A549 (cell line): Measurements from ENCODE around the gene OLIG2. TPM values are rescaled to one million over a fixed set of nuclear protein-coding genes. Genes with fewer than 3 reads are reported as not detected.

Experiments used
- ATAC-seq, 2 experiments: fragments of 200-7000 bp in 1 of 2; fragments of >200 bp in 1 of 2; cut with Nextera tagmentation in 1 of 2; cut with Tn5 transposase in 1 of 2; 3 replicates each; pipeline versions ENCODE4 v1.8.0 to v1.9.1; 2018 to 2020; ENCODE audit warnings: mild to moderate bottlenecking in 1 of 2, moderate library complexity in 1 of 2
- CTCF ChIA-PET: fragments of 300-600 bp; sonication (Branson Sonifier 250); formaldehyde crosslinking; extraction: SDS; loops from one replicate; lab custom pipeline; 2021; ENCODE audit warnings: antibody characterized with exemption, inconsistent platforms; lab: Yijun Ruan, JAX
- POLR2A ChIA-PET: fragments of 350-600 bp; formaldehyde crosslinking; extraction: SDS; loops from one replicate; lab custom pipeline; 2021; ENCODE audit warnings: antibody characterized with exemption, inconsistent platforms; lab: Yijun Ruan, JAX
- DNase-seq, 2 experiments: peaks; one replicate each; pipeline versions ENCODE4 v3.0.0 to v3.0.0-alpha.2; 2011 to 2016; ENCODE audit warnings: low read depth in 1 of 2, low spot score in 1 of 2
- FAIRE-seq: peaks from 2 replicates; lab custom pipeline; 2011; peaks lifted over from hg19 to GRCh38; lab: Jason Lieb, UNC
- H3K27ac ChIP-seq, 2 experiments: fragments of >200 bp; sonication (Bioruptor Twin); formaldehyde crosslinking; 3 replicates each; pipeline ENCODE4 v1.5.1; 2016 to 2017
- H3K4me1 ChIP-seq: fragments of >200 bp; sonication (Bioruptor Twin); formaldehyde crosslinking; 3 replicates; pipeline ENCODE4 v1.6.1; 2016
- H3K4me2 ChIP-seq: fragments of >200 bp; sonication (Bioruptor Twin); formaldehyde crosslinking; 3 replicates; pipeline ENCODE4 v1.6.1; 2016
- H3K4me3 ChIP-seq: fragments of >200 bp; sonication (Bioruptor Twin); formaldehyde crosslinking; 3 replicates; pipeline ENCODE4 v1.5.1; 2016
- H3K9me3 ChIP-seq: fragments of >200 bp; sonication (Bioruptor Twin); formaldehyde crosslinking; 3 replicates; pipeline ENCODE4 v1.6.1; 2016
- BHLHE40 ChIP-seq: IDR thresholded peaks from 2 replicates; pipeline ENCODE4 v1.6.1; 2012; ENCODE audit warnings: low read depth, low read length, inconsistent platforms
- CEBPB ChIP-seq, 2 experiments: fragments of >200 bp in 1 of 2; sonication (Bioruptor Twin) in 1 of 2; formaldehyde crosslinking in 1 of 2; IDR thresholded peaks; 2 replicates each; pipeline ENCODE4 v1.6.1; 2012 to 2016
- CHD4 ChIP-seq: fragments of 200-600 bp; sonication (generic); IDR thresholded peaks from 2 replicates; pipeline ENCODE4 v1.6.1; 2016; ENCODE audit warnings: antibody characterized with exemption, mild to moderate bottlenecking, borderline replicate concordance
- EHF ChIP-seq: fragments of 250-450 bp; sonication (Bioruptor Pico); IDR thresholded peaks from 2 replicates; pipeline ENCODE4 v1.5.0; 2020; ENCODE audit warnings: mild to moderate bottlenecking
- EHMT2 ChIP-seq: fragments of 200-600 bp; sonication (generic); IDR thresholded peaks from 2 replicates; pipeline ENCODE4 v1.6.1; 2016; ENCODE audit warnings: antibody characterized with exemption, low read depth, mild to moderate bottlenecking, moderate library complexity
- FOSB ChIP-seq: fragments of 250-450 bp; sonication (Bioruptor Pico); IDR thresholded peaks from 2 replicates; pipeline ENCODE4 v1.5.0; 2020; ENCODE audit warnings: mild to moderate bottlenecking, moderate library complexity
- GATA3 ChIP-seq: IDR thresholded peaks from 2 replicates; pipeline ENCODE4 v1.6.1; 2012; ENCODE audit warnings: borderline replicate concordance
- HDAC2 ChIP-seq: fragments of 200-600 bp; sonication (generic); IDR thresholded peaks from 2 replicates; pipeline ENCODE4 v1.6.1; 2016
- HEYL ChIP-seq: fragments of 250-450 bp; sonication (Bioruptor Pico); IDR thresholded peaks from 2 replicates; pipeline ENCODE4 v1.8.0; 2021; ENCODE audit warnings: mild to moderate bottlenecking, moderate library complexity
- HMGXB4 ChIP-seq: fragments of 250-450 bp; sonication (Bioruptor Pico); IDR thresholded peaks from 2 replicates; pipeline ENCODE4 v1.5.0; 2021; ENCODE audit warnings: mild to moderate bottlenecking, moderate library complexity, borderline replicate concordance
- HOXB13 ChIP-seq: fragments of 250-450 bp; sonication (Bioruptor Pico); IDR thresholded peaks from 2 replicates; pipeline ENCODE4 v1.5.0; 2020; ENCODE audit warnings: low read depth, mild to moderate bottlenecking, moderate library complexity
- JUNB ChIP-seq: fragments of >200 bp; sonication (Bioruptor Twin); formaldehyde crosslinking; IDR thresholded peaks from 2 replicates; pipeline ENCODE4 v1.6.1; 2016
- KDM1A ChIP-seq: fragments of 200-600 bp; sonication (generic); IDR thresholded peaks from 2 replicates; pipeline ENCODE4 v1.6.1; 2016; ENCODE audit warnings: low read depth, mild to moderate bottlenecking
- NFE2L2 ChIP-seq: fragments of 150-350 bp; conservative IDR thresholded peaks from 2 replicates; pipeline ENCODE4 v1.6.1; 2014; ENCODE audit warnings: low read length
- PHF8 ChIP-seq: fragments of 200-600 bp; sonication (generic); IDR thresholded peaks from 2 replicates; pipeline ENCODE4 v1.6.1; 2016; ENCODE audit warnings: low read depth, mild to moderate bottlenecking, antibody characterized with exemption, moderate library complexity, borderline replicate concordance
- RNF2 ChIP-seq: fragments of 200-600 bp; sonication (generic); IDR thresholded peaks from 2 replicates; pipeline ENCODE4 v1.6.1; 2016; ENCODE audit warnings: low read depth, mild to moderate bottlenecking, antibody characterized with exemption, moderate library complexity, borderline replicate concordance
- TFCP2L1 ChIP-seq: fragments of 250-450 bp; sonication (Bioruptor Pico); IDR thresholded peaks from 2 replicates; pipeline ENCODE4 v1.5.0; 2021; ENCODE audit warnings: mild to moderate bottlenecking
- ZSCAN20 ChIP-seq: fragments of 250-450 bp; sonication (Bioruptor Pico); IDR thresholded peaks from 2 replicates; pipeline ENCODE4 v1.8.0; 2022; ENCODE audit warnings: mild to moderate bottlenecking, moderate library complexity
- WGBS: methylation state at CpG from one replicate; pipeline ENCODE4 v1.1.6; 2017; ENCODE audit errors: missing lambda C conversion rate; 5-methylcytosine and 5-hydroxymethylcytosine counted together
- polyA plus RNA-seq, 4 experiments: library from polyadenylated mRNA; depleted of rRNA in 3 of 4; stranded (reverse); fragments of >200 nt; fragmentation: RNase III in 1 of 4; extraction: RNeasy Plus Mini Kit Qiagen cat#74134 plus additional on column Dnase treatment in 1 of 4; gene quantifications; 2 replicates in 3 of 4; 3 replicates in 1 of 4; pipeline ENCODE4 v1.2.3, GENCODE V29; 2011 to 2017
- TF ChIP-seq, protein P1 (sequence below): fragments of >200 bp; sonication (Bioruptor Twin); formaldehyde crosslinking; IDR thresholded peaks from 3 replicates; pipeline ENCODE4 v1.6.1; 2016
- TF ChIP-seq, protein P2 (sequence below): fragments of >200 bp; sonication (Bioruptor Twin); formaldehyde crosslinking; IDR thresholded peaks from 2 replicates; pipeline ENCODE4 v1.6.1; 2016

The OLIG2 gene
- polyA plus RNA-seq, 2 of the 4 experiments (the other 2 are of a cell fraction): not detected

DNA sequence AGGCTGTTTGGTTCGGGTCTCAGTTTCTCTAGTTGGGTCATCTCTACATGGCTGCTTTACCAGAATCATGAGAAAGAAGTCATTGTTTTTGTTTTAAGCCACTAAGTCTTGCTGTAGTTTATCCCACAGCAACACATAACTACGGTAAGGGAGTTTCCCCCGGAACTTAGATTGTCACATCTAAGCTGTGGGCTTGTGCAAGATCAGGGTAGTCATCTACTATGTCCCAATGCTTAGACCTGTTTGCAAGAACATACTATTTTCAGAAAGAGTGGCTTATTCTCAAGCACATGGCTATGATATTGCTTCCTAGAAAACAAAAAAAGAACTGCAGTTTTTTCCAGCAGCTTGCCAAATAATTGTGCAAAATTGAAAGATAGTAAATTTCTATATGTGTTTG, 18.0 kb upstream of the OLIG2 start:
- WGBS: 3% methylated on average over 3 of the region's 3 CpGs
- Histone ChIP-seq H3K4me3 (no peak overlapping the region), H3K27ac (no peak overlapping the region), H3K9me3 (0 out of 3 replicates have a peak, but pooled peaks cover 9% of the 10 kb centered on the region), H3K4me1 (peaks cover 9% of the 10 kb centered on the region; the same call in 1 of the 3 replicates), H3K4me2 (no peak overlapping the region)
- no peak for ATAC-seq
- TF ChIP-seq EHMT2: no peak
- no peak for TF ChIP-seq HDAC2
- TF ChIP-seq, protein P1, sequence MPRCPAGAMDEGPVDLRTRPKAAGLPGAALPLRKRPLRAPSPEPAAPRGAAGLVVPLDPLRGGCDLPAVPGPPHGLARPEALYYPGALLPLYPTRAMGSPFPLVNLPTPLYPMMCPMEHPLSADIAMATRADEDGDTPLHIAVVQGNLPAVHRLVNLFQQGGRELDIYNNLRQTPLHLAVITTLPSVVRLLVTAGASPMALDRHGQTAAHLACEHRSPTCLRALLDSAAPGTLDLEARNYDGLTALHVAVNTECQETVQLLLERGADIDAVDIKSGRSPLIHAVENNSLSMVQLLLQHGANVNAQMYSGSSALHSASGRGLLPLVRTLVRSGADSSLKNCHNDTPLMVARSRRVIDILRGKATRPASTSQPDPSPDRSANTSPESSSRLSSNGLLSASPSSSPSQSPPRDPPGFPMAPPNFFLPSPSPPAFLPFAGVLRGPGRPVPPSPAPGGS: no peak
- no peak for TF ChIP-seq NFE2L2
- TF ChIP-seq, protein P2, sequence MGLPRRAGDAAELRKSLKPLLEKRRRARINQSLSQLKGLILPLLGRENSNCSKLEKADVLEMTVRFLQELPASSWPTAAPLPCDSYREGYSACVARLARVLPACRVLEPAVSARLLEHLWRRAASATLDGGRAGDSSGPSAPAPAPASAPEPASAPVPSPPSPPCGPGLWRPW: no peak
- TF ChIP-seq CHD4: no peak
- TF ChIP-seq HOXB13: no peak
- no peak for TF ChIP-seq ZSCAN20
- no peak for TF ChIP-seq FOSB
- TF ChIP-seq EHF (CRISPR knock-in tag): no peak
- no peak for TF ChIP-seq JUNB
- TF ChIP-seq PHF8: no peak
- TF ChIP-seq GATA3: no peak
- no peak for TF ChIP-seq KDM1A
- no peak for TF ChIP-seq BHLHE40
- no peak for TF ChIP-seq HEYL (CRISPR knock-in tag)
- TF ChIP-seq CEBPB (IDR thresholded peaks at IDR 0.05): no peak
- no peak for TF ChIP-seq HMGXB4 (CRISPR knock-in tag)
- ChIA-PET POLR2A (no interaction called here), CTCF (interaction anchor here (0.8 to 2.1 kb wide), 2 partner anchors 13 to 120 kb away, joined by 4 to 8 read pairs; no protein-coding TSS in a partner anchor)
- FAIRE-seq: no peak
- DNase-seq: no peak

DNA sequence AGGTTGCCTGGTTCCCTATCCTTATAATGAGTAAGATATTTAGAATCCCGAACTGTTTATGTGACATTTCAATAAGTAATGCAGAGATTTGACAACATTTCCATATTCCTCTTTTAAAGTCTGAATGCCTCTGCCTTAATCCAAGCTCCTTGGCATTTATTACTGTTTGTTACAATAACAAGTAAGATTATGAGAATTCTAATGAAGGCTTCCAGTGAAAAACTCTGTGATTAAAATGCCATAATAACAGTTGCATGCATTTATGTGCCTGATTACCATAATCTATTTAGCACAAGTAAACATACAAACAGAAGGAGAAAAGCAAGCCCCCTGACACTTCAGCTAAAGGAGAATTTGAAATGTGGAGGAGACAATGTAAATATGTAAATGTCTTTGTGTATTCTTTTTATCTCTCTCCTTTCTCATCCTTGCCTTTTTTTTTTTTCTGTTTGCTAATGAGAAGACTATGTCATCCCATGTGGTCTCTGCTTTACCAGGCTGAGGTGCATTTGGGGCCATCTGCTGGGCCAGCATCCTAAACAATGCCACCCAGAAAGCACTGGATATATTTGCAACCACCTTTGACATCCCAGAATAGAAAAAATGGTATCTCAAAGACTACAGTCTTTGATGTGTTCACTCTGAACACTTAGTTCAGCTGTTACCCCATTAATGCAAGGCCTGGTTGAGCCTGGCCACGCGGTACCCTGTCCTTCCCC, 17.2 kb upstream of the OLIG2 start:
- ATAC-seq (no peak), DNase-seq (no peak), FAIRE-seq (no peak)
- TF ChIP-seq GATA3: no peak
- no peak for TF ChIP-seq TFCP2L1
- no peak for TF ChIP-seq RNF2
- TF ChIP-seq, protein P1: no peak
- TF ChIP-seq HEYL (CRISPR knock-in tag): no peak
- ChIA-PET POLR2A (no interaction called here), CTCF (interaction anchor here (0.6 to 0.8 kb wide), 2 partner anchors 119 to 234 kb away, joined by 3 to 4 read pairs; no protein-coding TSS in a partner anchor)
- 0 out of 3 replicates have a peak, but pooled peaks cover 9% of the 10 kb centered on the region for H3K9me3 ChIP-seq
- 59% methylated on average over 3 of the region's 3 CpGs for WGBS
- H3K4me1 ChIP-seq: peaks cover 9% of the 10 kb centered on the region; the same call in 1 of the 3 replicates
- no peak overlapping the region for H3K4me2 ChIP-seq
- no peak overlapping the region for H3K4me3 ChIP-seq
- no peak overlapping the region for H3K27ac ChIP-seq
